SU-DHL-6 (cell line): ENCODE data around the gene SEL1L2.

Source experiments
- EZH2phosphoT487 ChIP-seq: fragments of 200-600 bp; sonication (generic), shearing (Covaris generic); conservative IDR thresholded peaks from 2 replicates; pipeline ENCODE4 v1.6.1; 2018; ENCODE audit warnings: mild to moderate bottlenecking, antibody characterized with exemption, low read length, moderate library complexity, mixed read lengths
- TF ChIP-seq, protein P1 (sequence below): fragments of 200-600 bp; sonication (generic); IDR thresholded peaks from one replicate; pipeline ENCODE4 v1.5.1; 2017; ENCODE audit warnings: antibody characterized with exemption, mild to moderate bottlenecking, low read length, moderate library complexity; ENCODE audit not compliant: insufficient read depth, poor library complexity, severe bottlenecking

DNA sequence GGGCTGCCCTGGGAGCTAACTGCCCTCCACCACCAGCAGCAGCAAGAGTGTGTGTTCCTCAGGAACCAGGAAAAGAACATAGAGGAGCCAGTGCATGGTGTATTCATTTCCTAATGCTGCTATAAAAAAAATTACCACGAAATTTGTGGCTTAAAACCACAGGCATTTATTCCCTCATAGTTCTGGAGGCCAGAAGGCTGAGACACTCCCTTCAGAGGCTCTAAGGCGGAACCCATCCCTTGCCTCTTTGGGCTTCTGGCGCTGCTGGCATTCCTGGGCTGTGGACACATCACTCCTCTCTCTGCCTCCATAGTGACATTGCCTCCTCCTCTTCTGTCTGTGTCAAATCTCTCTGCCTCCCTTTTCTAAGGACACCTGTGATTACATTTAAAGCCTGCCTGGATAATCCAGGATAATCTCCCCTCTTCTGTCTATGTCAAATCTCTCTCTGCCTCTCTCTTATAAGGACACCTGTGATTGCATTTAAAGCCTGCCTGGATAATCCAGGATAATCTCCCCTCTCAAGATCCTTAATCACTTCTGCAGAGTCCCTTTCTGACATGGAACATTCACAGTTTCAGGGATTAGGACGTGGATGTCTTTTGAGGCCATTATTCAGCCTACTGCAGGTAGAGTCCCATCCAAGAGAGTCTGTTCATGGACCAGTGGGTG, 150.9 kb downstream of the SEL1L2 start:
- TF ChIP-seq EZH2phosphoT487: no peak
- TF ChIP-seq, protein P1, sequence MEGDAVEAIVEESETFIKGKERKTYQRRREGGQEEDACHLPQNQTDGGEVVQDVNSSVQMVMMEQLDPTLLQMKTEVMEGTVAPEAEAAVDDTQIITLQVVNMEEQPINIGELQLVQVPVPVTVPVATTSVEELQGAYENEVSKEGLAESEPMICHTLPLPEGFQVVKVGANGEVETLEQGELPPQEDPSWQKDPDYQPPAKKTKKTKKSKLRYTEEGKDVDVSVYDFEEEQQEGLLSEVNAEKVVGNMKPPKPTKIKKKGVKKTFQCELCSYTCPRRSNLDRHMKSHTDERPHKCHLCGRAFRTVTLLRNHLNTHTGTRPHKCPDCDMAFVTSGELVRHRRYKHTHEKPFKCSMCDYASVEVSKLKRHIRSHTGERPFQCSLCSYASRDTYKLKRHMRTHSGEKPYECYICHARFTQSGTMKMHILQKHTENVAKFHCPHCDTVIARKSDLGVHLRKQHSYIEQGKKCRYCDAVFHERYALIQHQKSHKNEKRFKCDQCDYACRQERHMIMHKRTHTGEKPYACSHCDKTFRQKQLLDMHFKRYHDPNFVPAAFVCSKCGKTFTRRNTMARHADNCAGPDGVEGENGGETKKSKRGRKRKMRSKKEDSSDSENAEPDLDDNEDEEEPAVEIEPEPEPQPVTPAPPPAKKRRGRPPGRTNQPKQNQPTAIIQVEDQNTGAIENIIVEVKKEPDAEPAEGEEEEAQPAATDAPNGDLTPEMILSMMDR: no peak
